MM.1S (cell line): ENCODE results near the gene GMPR2.

ENCODE experiments used
- DNase-seq: peaks from one replicate; pipeline ENCODE4 v3.0.0-alpha.2; 2015
- H2AFZ ChIP-seq: fragments of 300-600 bp; sonication (generic); 2 replicates; pipeline ENCODE4 v1.6.0; 2016; ENCODE audit warnings: antibody characterized with exemption, low read length
- H3F3A ChIP-seq: fragments of 300-600 bp; sonication (generic); 2 replicates; pipeline ENCODE4 v1.6.1; 2016; ENCODE audit warnings: mild to moderate bottlenecking, antibody characterized with exemption, low read length, moderate library complexity, mixed read lengths; ENCODE audit not compliant: insufficient read depth
- H3K27ac ChIP-seq: fragments of 300-600 bp; sonication (generic); 2 replicates; pipeline ENCODE4 v1.5.1; 2016; ENCODE audit warnings: mild to moderate bottlenecking, low read length
- H3K27me3 ChIP-seq: fragments of 300-600 bp; sonication (generic); replicated peaks from 2 replicates; pipeline ENCODE4 v1.6.0; 2016; ENCODE audit warnings: low read length; ENCODE audit not compliant: insufficient read depth
- H3K36me3 ChIP-seq: fragments of 300-600 bp; sonication (generic); replicated peaks from 2 replicates; pipeline ENCODE4 v1.6.1; 2016; ENCODE audit warnings: mild to moderate bottlenecking, low read length, mixed read lengths; ENCODE audit not compliant: insufficient read depth
- H3K4me1 ChIP-seq: fragments of 300-600 bp; sonication (generic); 2 replicates; pipeline ENCODE4 v1.6.1; 2016; ENCODE audit warnings: low read length, mixed read lengths
- H3K4me2 ChIP-seq: fragments of 300-600 bp; sonication (generic); 2 replicates; pipeline ENCODE4 v1.6.0; 2016; ENCODE audit warnings: low read depth, low read length
- H3K4me3 ChIP-seq: fragments of 300-600 bp; sonication (generic); 2 replicates; pipeline ENCODE4 v1.5.1; 2016; ENCODE audit warnings: low read length, mixed read lengths
- H3K79me2 ChIP-seq: fragments of 300-600 bp; sonication (generic); 2 replicates; pipeline ENCODE4 v1.6.1; 2016; ENCODE audit warnings: mixed run types, low read length, mixed read lengths
- H3K9ac ChIP-seq: fragments of 300-600 bp; sonication (generic); 2 replicates; pipeline ENCODE4 v1.6.1; 2016; ENCODE audit warnings: low read length, mixed read lengths
- H3K9me2 ChIP-seq: fragments of 300-600 bp; sonication (generic); replicated peaks from 2 replicates; pipeline ENCODE4 v1.6.1; 2016; ENCODE audit warnings: mild to moderate bottlenecking, low read length, mixed read lengths; ENCODE audit not compliant: insufficient read depth
- H3K9me3 ChIP-seq: fragments of 300-600 bp; sonication (generic); replicated peaks from 2 replicates; pipeline ENCODE4 v1.6.1; 2016; ENCODE audit warnings: mild to moderate bottlenecking, low read length, mixed read lengths; ENCODE audit not compliant: insufficient read depth
- H4K20me1 ChIP-seq: fragments of 300-600 bp; sonication (generic); 2 replicates; pipeline ENCODE4 v1.6.1; 2016; ENCODE audit warnings: mild to moderate bottlenecking, low read length, moderate library complexity, mixed read lengths; ENCODE audit not compliant: insufficient read depth
- CTCF ChIP-seq: fragments of 300-600 bp; sonication (generic); IDR thresholded peaks from 2 replicates; pipeline ENCODE4 v1.5.1; 2016; ENCODE audit warnings: antibody characterized with exemption, low read length, mixed read lengths
- EZH2 ChIP-seq: fragments of 300-600 bp; sonication (generic); optimal IDR thresholded peaks from 2 replicates; pipeline ENCODE3; 2017; ENCODE audit warnings: low read depth, mild to moderate bottlenecking, antibody characterized with exemption, low read length, mixed read lengths
- EZH2phosphoT487 ChIP-seq: fragments of 300-600 bp; sonication (generic); IDR thresholded peaks from 2 replicates; pipeline ENCODE4 v1.6.1; 2018; ENCODE audit warnings: antibody characterized with exemption, low read length

GMPR2 gene

GRCh38 chr14:24267516-24267915 lies 34.8 kb downstream of the GMPR2 start:
- Histone ChIP-seq H3K9me2 (no peaks in the 10 kb centered on the region), H4K20me1 (no peaks in the 10 kb centered on the region), H3K27me3 (no peaks in the 10 kb centered on the region), H3K4me3 (no peak overlapping the region), H3K9me3 (no peaks in the 10 kb centered on the region), H3K79me2 (0 out of 2 replicates have a peak, but pooled peaks cover 5% of the 10 kb centered on the region), H3K4me2 (no peak overlapping the region), H3K9ac (no peak overlapping the region), H3K36me3 (no peaks in the 10 kb centered on the region), H3K4me1 (peaks cover 8% of the 10 kb centered on the region), H3K27ac (no peak overlapping the region), H3F3A (no peaks in the 10 kb centered on the region), H2AFZ (no peak overlapping the region)
- DNase-seq: no peak
- TF ChIP-seq EZH2: no peak
- no peak for TF ChIP-seq CTCF
- TF ChIP-seq EZH2phosphoT487: no peak

- Histone ChIP-seq H2AFZ (no peak overlapping the region), H3K36me3 (no peaks in the 10 kb centered on the region), H3K4me1 (peaks cover 10% of the 10 kb centered on the region), H3K4me2 (no peak overlapping the region), H3F3A (no peaks in the 10 kb centered on the region), H3K9me2 (no peaks in the 10 kb centered on the region), H3K27ac (no peak overlapping the region), H3K9me3 (no peaks in the 10 kb centered on the region), H4K20me1 (no peaks in the 10 kb centered on the region), H3K4me3 (no peak overlapping the region), H3K27me3 (no peaks in the 10 kb centered on the region), H3K9ac (no peak overlapping the region), H3K79me2 (0 out of 2 replicates have a peak, but pooled peaks cover 5% of the 10 kb centered on the region)
- DNase-seq: no peak
- TF ChIP-seq EZH2phosphoT487 (no peak), EZH2 (no peak), CTCF (no peak)
These were observed 35.5 kb downstream of the GMPR2 start for GRCh38 chr14:24268225-24268624.

GRCh38 chr14:24269368-24269767 lies 36.6 kb downstream of the GMPR2 start:
- H2AFZ ChIP-seq: no peak overlapping the region
- no peaks in the 10 kb centered on the region for H4K20me1 ChIP-seq
- H3K9ac ChIP-seq: no peak overlapping the region
- no peaks in the 10 kb centered on the region for H3K27me3 ChIP-seq
- H3K4me1 ChIP-seq: peaks cover 19% of the 10 kb centered on the region
- no peak overlapping the region for H3K27ac ChIP-seq
- H3K4me2 ChIP-seq: no peak overlapping the region
- no peaks in the 10 kb centered on the region for H3K36me3 ChIP-seq
- TF ChIP-seq EZH2phosphoT487 (no peak), EZH2 (no peak), CTCF (no peak)
- 0 out of 2 replicates have a peak, but pooled peaks cover 5% of the 10 kb centered on the region for H3K79me2 ChIP-seq
- H3K9me3 ChIP-seq: no peaks in the 10 kb centered on the region
- H3K9me2 ChIP-seq: no peaks in the 10 kb centered on the region
- 0 out of 2 replicates have a peak, but pooled peaks cover 6% of the 10 kb centered on the region for H3F3A ChIP-seq
- DNase-seq: no peak
- no peak overlapping the region for H3K4me3 ChIP-seq
